DND-41 (cell line): ENCODE results near the gene IL21.

Source experiments
- ATAC-seq: fragments of 200-7000 bp; cut with Tn5 transposase; 3 replicates; pipeline ENCODE4 v1.9.1; 2021; ENCODE audit warnings: low read depth; ENCODE audit not compliant: insufficient read depth
- DNase-seq: peaks from one replicate; pipeline ENCODE4 v3.0.0-alpha.2; 2020
- H2AFZ ChIP-seq: 2 replicates; pipeline ENCODE4 v1.6.0; 2012; ENCODE audit warnings: low read depth, low read length
- H3K27ac ChIP-seq: 2 replicates; pipeline ENCODE4 v1.5.1; 2012; ENCODE audit warnings: low read length, inconsistent platforms
- H3K27me3 ChIP-seq: fragments of 200-600 bp; sonication (generic); 2 replicates; pipeline ENCODE4 v1.6.0; 2012; ENCODE audit warnings: low read length, mild to moderate bottlenecking, inconsistent platforms; ENCODE audit not compliant: insufficient read depth, poor library complexity
- H3K36me3 ChIP-seq: 2 replicates; pipeline ENCODE4 v1.5.1; 2012; ENCODE audit warnings: low read length, inconsistent platforms; ENCODE audit not compliant: insufficient read depth
- H3K4me1 ChIP-seq: 2 replicates; pipeline ENCODE4 v1.5.1; 2012; ENCODE audit warnings: mild to moderate bottlenecking, low read length; ENCODE audit not compliant: insufficient read depth
- H3K4me2 ChIP-seq: 2 replicates; pipeline ENCODE4 v1.6.0; 2012; ENCODE audit warnings: mild to moderate bottlenecking, moderate library complexity, low read length, inconsistent platforms; ENCODE audit not compliant: insufficient read depth
- H3K4me3 ChIP-seq, 2 experiments: fragments of 200-600 bp in 1 of 2; shearing (Covaris generic) in 1 of 2; 2 replicates each; pipeline ENCODE4 v1.5.1; 2012 to 2016; ENCODE audit warnings: inconsistent platforms in 2 of 2, low read length in 2 of 2, mild to moderate bottlenecking in 2 of 2, low read depth in 1 of 2, moderate library complexity in 1 of 2
- H3K79me2 ChIP-seq: 2 replicates; pipeline ENCODE4 v1.6.0; 2012; ENCODE audit warnings: low read length, inconsistent platforms; ENCODE audit not compliant: insufficient read depth
- H3K9ac ChIP-seq: 2 replicates; pipeline ENCODE4 v1.6.0; 2012; ENCODE audit warnings: low read depth, mild to moderate bottlenecking, inconsistent platforms, low read length, moderate library complexity
- H3K9me3 ChIP-seq: 2 replicates; pipeline ENCODE4 v1.5.1; 2012; ENCODE audit warnings: low read length, moderate library complexity, mild to moderate bottlenecking, inconsistent platforms; ENCODE audit not compliant: insufficient read depth, severe bottlenecking
- H4K20me1 ChIP-seq: 2 replicates; pipeline ENCODE4 v1.6.0; 2012; ENCODE audit warnings: low read length; ENCODE audit not compliant: insufficient read depth
- EZH2 ChIP-seq: IDR thresholded peaks from 3 replicates; pipeline ENCODE4 v1.6.1; 2012; ENCODE audit warnings: borderline replicate concordance, low read depth, mild to moderate bottlenecking, moderate library complexity, low read length, inconsistent platforms; ENCODE audit not compliant: severe bottlenecking
- TF ChIP-seq, protein P1 (sequence below): IDR thresholded peaks from 2 replicates; pipeline ENCODE4 v1.5.1; 2012; ENCODE audit warnings: borderline replicate concordance, low read length, moderate library complexity, mild to moderate bottlenecking; ENCODE audit not compliant: poor library complexity, severe bottlenecking; ENCODE audit errors: extremely low read depth

Gene IL21

DNA sequence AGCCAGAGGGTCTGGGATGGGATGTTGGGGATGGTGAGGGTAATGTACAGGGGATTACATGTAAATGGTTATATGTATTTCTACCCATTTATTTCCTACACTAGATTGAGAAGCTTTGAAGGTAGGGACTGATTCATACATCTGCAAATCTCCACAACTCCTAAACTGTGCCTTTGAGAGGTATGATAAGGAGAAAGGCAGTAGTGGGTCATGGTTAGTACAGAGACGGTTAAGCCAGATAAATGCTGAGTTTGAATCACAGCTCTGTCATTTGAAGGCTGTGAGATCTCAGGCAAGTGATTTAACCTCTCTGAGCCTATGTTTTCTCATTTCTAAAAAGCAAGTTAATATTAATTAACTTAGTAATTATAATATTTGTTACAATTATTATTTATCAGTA, 29.3 kb upstream of the IL21 start:
- H3K36me3 ChIP-seq, result no peaks in the 10 kb centered on the region
- no peaks in the 10 kb centered on the region for H4K20me1 ChIP-seq
- H3K9ac ChIP-seq, result no peak overlapping the region
- no peaks in the 10 kb centered on the region for H3K27me3 ChIP-seq
- H3K4me1 ChIP-seq, result no peaks in the 10 kb centered on the region
- H2AFZ ChIP-seq, result no peak overlapping the region
- H3K9me3 ChIP-seq, result no peaks in the 10 kb centered on the region
- no peak for ATAC-seq
- TF ChIP-seq EZH2, result no peak
- TF ChIP-seq, protein P1, sequence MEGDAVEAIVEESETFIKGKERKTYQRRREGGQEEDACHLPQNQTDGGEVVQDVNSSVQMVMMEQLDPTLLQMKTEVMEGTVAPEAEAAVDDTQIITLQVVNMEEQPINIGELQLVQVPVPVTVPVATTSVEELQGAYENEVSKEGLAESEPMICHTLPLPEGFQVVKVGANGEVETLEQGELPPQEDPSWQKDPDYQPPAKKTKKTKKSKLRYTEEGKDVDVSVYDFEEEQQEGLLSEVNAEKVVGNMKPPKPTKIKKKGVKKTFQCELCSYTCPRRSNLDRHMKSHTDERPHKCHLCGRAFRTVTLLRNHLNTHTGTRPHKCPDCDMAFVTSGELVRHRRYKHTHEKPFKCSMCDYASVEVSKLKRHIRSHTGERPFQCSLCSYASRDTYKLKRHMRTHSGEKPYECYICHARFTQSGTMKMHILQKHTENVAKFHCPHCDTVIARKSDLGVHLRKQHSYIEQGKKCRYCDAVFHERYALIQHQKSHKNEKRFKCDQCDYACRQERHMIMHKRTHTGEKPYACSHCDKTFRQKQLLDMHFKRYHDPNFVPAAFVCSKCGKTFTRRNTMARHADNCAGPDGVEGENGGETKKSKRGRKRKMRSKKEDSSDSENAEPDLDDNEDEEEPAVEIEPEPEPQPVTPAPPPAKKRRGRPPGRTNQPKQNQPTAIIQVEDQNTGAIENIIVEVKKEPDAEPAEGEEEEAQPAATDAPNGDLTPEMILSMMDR, result no peak
- no peak overlapping the region for H3K27ac ChIP-seq
- H3K4me3 ChIP-seq, result no peak overlapping the region
- no peak for DNase-seq
- H3K4me2 ChIP-seq, result no peak overlapping the region
- H3K79me2 ChIP-seq, result no peaks in the 10 kb centered on the region

GRCh38 chr4:122647656-122648055, 26.8 kb upstream of the IL21 start:
- no peak overlapping the region for H2AFZ ChIP-seq
- no peak overlapping the region for H3K4me3 ChIP-seq
- H3K4me2 ChIP-seq, result no peak overlapping the region
- no peaks in the 10 kb centered on the region for H4K20me1 ChIP-seq
- H3K9ac ChIP-seq, result no peak overlapping the region
- H3K27me3 ChIP-seq, result peaks cover 3% of the 10 kb centered on the region
- H3K27ac ChIP-seq, result no peak overlapping the region
- no peaks in the 10 kb centered on the region for H3K9me3 ChIP-seq
- TF ChIP-seq, protein P1, result no peak
- no peak for TF ChIP-seq EZH2
- no peaks in the 10 kb centered on the region for H3K36me3 ChIP-seq
- ATAC-seq (no peak), DNase-seq (no peak)
- no peaks in the 10 kb centered on the region for H3K4me1 ChIP-seq
- H3K79me2 ChIP-seq, result no peaks in the 10 kb centered on the region

- no peak for ATAC-seq
- H3K27ac ChIP-seq, result no peak overlapping the region
- no peak for DNase-seq
- H3K36me3 ChIP-seq, result no peaks in the 10 kb centered on the region
- no peak overlapping the region for H3K9ac ChIP-seq
- H3K4me3 ChIP-seq, result no peak overlapping the region
- peaks cover 13% of the 10 kb centered on the region for H3K27me3 ChIP-seq
- H3K4me1 ChIP-seq, result no peaks in the 10 kb centered on the region
- H2AFZ ChIP-seq, result no peak overlapping the region
- no peak overlapping the region for H3K4me2 ChIP-seq
- TF ChIP-seq, protein P1, result no peak
- TF ChIP-seq EZH2, result no peak
- H3K79me2 ChIP-seq, result no peaks in the 10 kb centered on the region
- no peaks in the 10 kb centered on the region for H3K9me3 ChIP-seq
- no peaks in the 10 kb centered on the region for H4K20me1 ChIP-seq
Observed at GRCh38 chr4:122643257-122643656, 22.4 kb upstream of the IL21 start.

GRCh38 chr4:122639181-122639580, 18.3 kb upstream of the IL21 start:
- DNase-seq (peak; percentile 11), ATAC-seq (peak; percentile 31; the same call in 1 of the 3 replicates)
- Histone ChIP-seq H3K79me2 (no peaks in the 10 kb centered on the region), H3K9me3 (no peaks in the 10 kb centered on the region), H4K20me1 (no peaks in the 10 kb centered on the region), H3K4me2 (no peak overlapping the region), H3K36me3 (no peaks in the 10 kb centered on the region), H3K4me3 (no peak overlapping the region), H3K27me3 (peaks cover 24% of the 10 kb centered on the region), H3K9ac (no peak overlapping the region), H3K27ac (no peak overlapping the region), H3K4me1 (no peaks in the 10 kb centered on the region), H2AFZ (no peak overlapping the region)
- TF ChIP-seq EZH2, result no peak
- TF ChIP-seq, protein P1, result no peak
